ENCODE measurements around the gene CISTR.

DNA sequence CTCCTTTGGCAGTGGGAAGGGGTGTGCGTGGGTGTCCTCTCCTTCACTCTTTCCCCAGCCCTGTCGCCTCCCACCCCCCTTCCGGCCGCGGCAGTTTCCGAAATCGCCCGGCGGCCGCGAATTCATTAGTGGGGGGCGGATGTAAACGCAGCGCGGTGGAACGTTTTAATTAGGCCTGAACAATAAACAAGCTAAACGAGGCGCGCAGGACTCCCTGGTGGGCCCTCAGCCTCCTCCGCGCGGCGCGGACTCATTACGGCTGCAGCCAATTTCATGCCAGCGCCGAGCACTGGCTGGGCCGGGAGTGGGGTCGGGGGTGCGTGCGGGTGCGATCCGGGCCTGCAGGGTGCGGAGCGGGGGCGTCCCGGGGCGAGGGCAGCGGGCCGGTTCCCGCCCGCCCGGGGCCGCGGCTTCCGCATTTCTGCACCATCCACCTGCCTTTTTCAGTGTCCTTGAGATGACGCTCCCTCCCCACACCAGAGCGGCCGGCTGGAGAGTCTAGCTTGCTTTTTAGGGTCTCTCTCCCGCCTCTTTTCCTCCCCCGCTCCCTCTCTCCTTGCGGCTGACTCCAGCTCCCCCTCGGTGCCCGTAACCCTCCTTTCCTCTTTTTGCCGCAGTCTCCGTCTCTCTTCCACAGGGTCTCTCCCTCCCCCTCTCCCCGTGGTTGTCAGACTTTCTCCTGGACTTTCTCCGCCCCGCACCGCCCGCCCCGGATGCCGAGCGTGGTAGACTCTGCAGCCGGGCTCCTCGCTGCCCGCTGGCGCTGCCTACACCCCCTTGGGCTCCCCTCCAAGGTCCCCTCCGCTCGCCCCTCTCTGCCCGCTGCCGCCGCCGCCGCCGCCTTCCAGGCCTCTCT, at the start of gene CISTR:
- TF ChIP-seq EZH2 (IDR thresholded peaks at IDR 0.05; ENCODE audit: insufficient read depth, poor library complexity, severe bottlenecking) (peak; percentile 91), EZH2phosphoT487 (IDR thresholded peaks at IDR 0.05; ENCODE audit: insufficient read depth, low read depth) (peak; percentile 19; the same call in 1 of the 2 replicates)
